H9 (cell line): ENCODE results near the gene OPRL1. TPM values are rescaled to one million over a fixed set of nuclear protein-coding genes. Genes with fewer than 3 reads are reported as not detected.

Experiments
- DNase-seq: peaks from one replicate; pipeline ENCODE4 v3.0.0-alpha.2; 2017
- H2AFZ ChIP-seq: one replicate; pipeline ENCODE4 v1.6.1; 2013; ENCODE audit warnings: mild to moderate bottlenecking, low read length, control low read depth, moderate library complexity
- H2AK5ac ChIP-seq: 2 replicates; pipeline ENCODE4 v1.6.1; 2013; ENCODE audit warnings: low read length, control low read depth, mixed read lengths; ENCODE audit not compliant: insufficient read length
- H2BK120ac ChIP-seq: one replicate; pipeline ENCODE4 v1.6.1; 2013; ENCODE audit warnings: low read depth, mild to moderate bottlenecking, low read length, control low read depth, inconsistent platforms; ENCODE audit not compliant: poor library complexity, severe bottlenecking
- H2BK12ac ChIP-seq: 2 replicates; pipeline ENCODE4 v1.6.1; 2013; ENCODE audit warnings: low read length, control low read depth, mixed read lengths, low read depth; ENCODE audit not compliant: insufficient read length
- H2BK15ac ChIP-seq: 2 replicates; pipeline ENCODE4 v1.6.1; 2013; ENCODE audit warnings: low read depth, low read length, control low read depth
- H2BK20ac ChIP-seq: one replicate; pipeline ENCODE4 v1.6.1; 2013; ENCODE audit warnings: low read depth, mild to moderate bottlenecking, low read length, control low read depth, inconsistent platforms; ENCODE audit not compliant: poor library complexity, severe bottlenecking
- H2BK5ac ChIP-seq: 2 replicates; pipeline ENCODE4 v1.6.1; 2013; ENCODE audit warnings: low read length, control low read depth, mixed read lengths; ENCODE audit not compliant: insufficient read length
- H3K14ac ChIP-seq: 2 replicates; pipeline ENCODE4 v1.6.1; 2013; ENCODE audit warnings: low read length, control low read depth; ENCODE audit not compliant: insufficient read depth
- H3K18ac ChIP-seq: 2 replicates; pipeline ENCODE4 v1.6.1; 2013; ENCODE audit warnings: low read depth, mild to moderate bottlenecking, mixed read lengths, low read length, control low read depth; ENCODE audit not compliant: insufficient read length
- H3K23ac ChIP-seq: 2 replicates; pipeline ENCODE4 v1.6.1; 2013; ENCODE audit warnings: low read length, control low read depth, mixed read lengths, low read depth; ENCODE audit not compliant: insufficient read length
- H3K23me2 ChIP-seq: 2 replicates; pipeline ENCODE4 v1.6.1; 2013; ENCODE audit warnings: low read depth, mild to moderate bottlenecking, mixed read lengths, low read length, control low read depth; ENCODE audit not compliant: insufficient read length, poor library complexity, severe bottlenecking
- H3K27ac ChIP-seq: 2 replicates; pipeline ENCODE4 v1.5.1; 2013; ENCODE audit warnings: low read length, control low read depth, mixed read lengths, low read depth; ENCODE audit not compliant: insufficient read length
- H3K27me3 ChIP-seq: 2 replicates; pipeline ENCODE4 v1.6.1; 2013; ENCODE audit warnings: low read length, control low read depth, inconsistent platforms; ENCODE audit not compliant: insufficient read depth
- H3K4ac ChIP-seq: 2 replicates; pipeline ENCODE4 v1.6.1; 2013; ENCODE audit warnings: low read depth, mild to moderate bottlenecking, control low read depth, inconsistent platforms, low read length, moderate library complexity
- H3K4me1 ChIP-seq: 2 replicates; pipeline ENCODE4 v1.6.1; 2013; ENCODE audit warnings: low read length, control low read depth, inconsistent platforms; ENCODE audit not compliant: insufficient read depth
- H3K4me2 ChIP-seq: 2 replicates; pipeline ENCODE4 v1.6.1; 2013; ENCODE audit warnings: low read length, control low read depth, mixed read lengths; ENCODE audit not compliant: insufficient read length, insufficient read depth
- H3K56ac ChIP-seq: 2 replicates; pipeline ENCODE4 v1.6.1; 2013; ENCODE audit warnings: low read depth, mild to moderate bottlenecking, mixed read lengths, low read length, control low read depth; ENCODE audit not compliant: insufficient read length
- H3K79me1 ChIP-seq: 2 replicates; pipeline ENCODE4 v1.6.1; 2013; ENCODE audit warnings: low read depth, mild to moderate bottlenecking, moderate library complexity, low read length, control low read depth, inconsistent platforms; ENCODE audit not compliant: insufficient read depth, poor library complexity, severe bottlenecking
- H3K79me2 ChIP-seq: 2 replicates; pipeline ENCODE4 v1.6.1; 2013; ENCODE audit warnings: low read length, control low read depth, inconsistent platforms; ENCODE audit not compliant: insufficient read depth
- H3K9ac ChIP-seq: 2 replicates; pipeline ENCODE4 v1.6.1; 2013; ENCODE audit warnings: low read length, control low read depth, mixed read lengths; ENCODE audit not compliant: insufficient read length; ENCODE audit errors: extremely low read depth
- H3K9me3 ChIP-seq: one replicate; pipeline ENCODE4 v1.6.1; 2013; ENCODE audit warnings: low read depth, low read length, inconsistent platforms; ENCODE audit not compliant: control insufficient read depth
- H3T11ph ChIP-seq: one replicate; pipeline ENCODE4 v1.6.1; 2013; ENCODE audit warnings: mild to moderate bottlenecking, low read length, control low read depth, inconsistent platforms
- H4K20me1 ChIP-seq: one replicate; pipeline ENCODE4 v1.6.1; 2013; ENCODE audit not compliant: control insufficient read depth, insufficient read length, insufficient read depth
- H4K5ac ChIP-seq: 2 replicates; pipeline ENCODE4 v1.6.1; 2013; ENCODE audit warnings: low read depth, mild to moderate bottlenecking, mixed read lengths, low read length, control low read depth; ENCODE audit not compliant: insufficient read length
- H4K8ac ChIP-seq: replicated peaks from 2 replicates; pipeline ENCODE4 v1.6.1; 2013; ENCODE audit warnings: low read length, control low read depth, mixed read lengths, low read depth; ENCODE audit not compliant: insufficient read length
- H4K91ac ChIP-seq: 2 replicates; pipeline ENCODE4 v1.6.1; 2013; ENCODE audit warnings: low read depth, mild to moderate bottlenecking, moderate library complexity, mixed read lengths, low read length, control low read depth; ENCODE audit not compliant: insufficient read length
- H3K27ac Mint-ChIP-seq, 3 experiments: 2 replicates in 2 of 3; 3 replicates in 1 of 3; pipeline ENCODE4 v1.8.0; 2020 to 2021; ENCODE audit warnings: mixed read lengths in 3 of 3, mild to moderate bottlenecking in 1 of 3, moderate library complexity in 1 of 3
- H3K27me3 Mint-ChIP-seq: 2 replicates; pipeline ENCODE4 v1.8.0; 2021; ENCODE audit warnings: low read depth, mild to moderate bottlenecking, moderate library complexity, mixed read lengths
- H3K36me3 Mint-ChIP-seq, 3 experiments: 2 replicates in 2 of 3; 3 replicates in 1 of 3; pipeline ENCODE4 v1.8.0; 2020 to 2021; ENCODE audit warnings: low read depth in 3 of 3, mixed read lengths in 3 of 3; ENCODE audit not compliant: insufficient read depth in 1 of 3
- H3K4me1 Mint-ChIP-seq, 2 experiments: 2 replicates each; pipeline ENCODE4 v1.8.0; 2020; ENCODE audit warnings: mixed read lengths in 2 of 2
- H3K4me3 Mint-ChIP-seq, 2 experiments: 2 replicates in 1 of 2; 3 replicates in 1 of 2; pipeline ENCODE4 v1.8.0; 2020 to 2021; ENCODE audit warnings: mild to moderate bottlenecking in 2 of 2, mixed read lengths in 2 of 2, moderate library complexity in 1 of 2
- H3K9me3 Mint-ChIP-seq, 2 experiments: 2 replicates in 1 of 2; 3 replicates in 1 of 2; pipeline ENCODE4 v1.8.0; 2020; ENCODE audit warnings: mild to moderate bottlenecking in 2 of 2, mixed read lengths in 2 of 2, moderate library complexity in 1 of 2
- WGBS: extraction: QIAGEN DNeasy Blood & Tissue Kit; methylation state at CpG from one replicate; pipeline ENCODE4 v1.1.7; 2013; ENCODE audit warnings: missing lambda C conversion rate, low lambda C conversion rate, mixed read lengths; ENCODE audit not compliant: insufficient read length; ENCODE audit errors: extremely low coverage; 5-methylcytosine and 5-hydroxymethylcytosine counted together
- microRNA-seq: library from miRNA; unstranded; fragments of <30 nt; microRNA quantifications from one replicate; pipeline ENCODE4, GENCODE V29; 2020; ENCODE audit warnings: borderline microRNAs expressed
- total RNA-seq: library from RNA; stranded (reverse); gene quantifications from 2 replicates; pipeline ENCODE4 v1.2.1, GENCODE V29; 2021
- TF ChIP-seq, protein P1 (sequence below): fragments of 200-600 bp; sonication (generic); conservative IDR thresholded peaks from 3 replicates; pipeline ENCODE4 v1.8.0; 2021; ENCODE audit warnings: antibody characterized with exemption, mild to moderate bottlenecking

OPRL1 gene
- total RNA-seq, 1 experiment from 2014 or later = 0.90 TPM

DNA sequence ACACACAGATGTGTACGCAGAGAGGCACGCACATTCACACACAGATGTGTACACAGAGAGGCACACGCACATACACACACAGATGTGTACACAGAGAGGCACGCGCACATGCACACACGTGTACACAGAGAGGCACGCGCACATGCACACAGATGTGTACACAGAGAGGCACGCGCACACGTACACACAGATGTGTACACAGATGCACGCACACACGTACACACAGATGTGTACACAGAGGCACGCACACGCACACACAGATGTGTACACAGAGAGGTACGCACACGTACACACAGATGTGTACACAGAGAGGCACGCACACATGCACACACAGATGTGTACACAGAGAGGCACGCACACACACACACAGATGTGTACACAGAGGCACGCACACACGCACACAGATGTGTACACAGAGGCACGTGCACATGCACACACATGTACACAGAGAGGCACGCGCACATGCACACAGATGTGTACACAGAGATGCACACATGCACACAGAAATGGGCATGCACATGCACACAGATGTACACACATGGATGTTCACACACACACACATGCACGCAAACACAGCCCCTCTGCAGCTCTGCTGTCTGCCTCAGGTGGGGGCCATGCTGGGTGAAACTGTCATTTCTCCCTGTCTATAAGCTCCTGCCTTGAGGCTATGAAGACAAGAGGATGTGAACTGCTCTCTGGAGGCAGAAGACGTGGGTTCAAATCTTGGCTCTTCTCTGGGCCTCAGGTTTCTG is 70.1 kb downstream of the OPRL1 start:
- WGBS = no CpG with 5 or more reads among the region's 26 CpGs
- Histone ChIP-seq H2BK20ac (no peak overlapping the region), H3K4me2 (no peak overlapping the region), H3K27ac (no peak overlapping the region), H3K4ac (no peak overlapping the region), H3K9me3 (peaks cover 5% of the 10 kb centered on the region), H2AK5ac (no peak overlapping the region), H3K79me1 (no peaks in the 10 kb centered on the region), H3K9ac (no peak overlapping the region), H4K5ac (no peak overlapping the region), H2BK5ac (no peak overlapping the region), H2BK15ac (no peak overlapping the region), H3K4me1 (no peaks in the 10 kb centered on the region; the same call in 1 of the 2 replicates), H4K91ac (no peak overlapping the region), H3K14ac (no peak overlapping the region), H3K23ac (no peak overlapping the region), H3K18ac (no peak overlapping the region), H3K79me2 (no peaks in the 10 kb centered on the region), H4K8ac (no peak overlapping the region), H3T11ph (no peak overlapping the region), H4K20me1 (no peaks in the 10 kb centered on the region), H2AFZ (no peak overlapping the region), H3K56ac (no peak overlapping the region), H2BK12ac (no peak overlapping the region), H3K23me2 (no peaks in the 10 kb centered on the region), H2BK120ac (no peak overlapping the region), H3K27me3 (no peaks in the 10 kb centered on the region)
- Mint-ChIP-seq H3K4me1 (peaks cover 28 to 33% of the 10 kb centered on the region in 2 experiments), H3K36me3 (peaks cover 4 to 11% (median 8%) of the 10 kb centered on the region in 3 experiments), H3K27me3 (peaks cover 8% of the 10 kb centered on the region), H3K9me3 (peaks cover 10% of the 10 kb centered on the region in 2 experiments), H3K4me3 (no peak overlapping the region; a peak in 1 of 5 replicates), H3K27ac (peak overlapping the region in 1 of 3 experiments; percentile 62; a peak in 1 of 7 replicates)
- TF ChIP-seq, protein P1, sequence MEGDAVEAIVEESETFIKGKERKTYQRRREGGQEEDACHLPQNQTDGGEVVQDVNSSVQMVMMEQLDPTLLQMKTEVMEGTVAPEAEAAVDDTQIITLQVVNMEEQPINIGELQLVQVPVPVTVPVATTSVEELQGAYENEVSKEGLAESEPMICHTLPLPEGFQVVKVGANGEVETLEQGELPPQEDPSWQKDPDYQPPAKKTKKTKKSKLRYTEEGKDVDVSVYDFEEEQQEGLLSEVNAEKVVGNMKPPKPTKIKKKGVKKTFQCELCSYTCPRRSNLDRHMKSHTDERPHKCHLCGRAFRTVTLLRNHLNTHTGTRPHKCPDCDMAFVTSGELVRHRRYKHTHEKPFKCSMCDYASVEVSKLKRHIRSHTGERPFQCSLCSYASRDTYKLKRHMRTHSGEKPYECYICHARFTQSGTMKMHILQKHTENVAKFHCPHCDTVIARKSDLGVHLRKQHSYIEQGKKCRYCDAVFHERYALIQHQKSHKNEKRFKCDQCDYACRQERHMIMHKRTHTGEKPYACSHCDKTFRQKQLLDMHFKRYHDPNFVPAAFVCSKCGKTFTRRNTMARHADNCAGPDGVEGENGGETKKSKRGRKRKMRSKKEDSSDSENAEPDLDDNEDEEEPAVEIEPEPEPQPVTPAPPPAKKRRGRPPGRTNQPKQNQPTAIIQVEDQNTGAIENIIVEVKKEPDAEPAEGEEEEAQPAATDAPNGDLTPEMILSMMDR = no peak
- DNase-seq = no peak

Small RNA genes lying within 50 kb of the gene (microRNA-seq; reads per million reads assigned to microRNA genes)
- gene MIR6813 = not detected

Other genes with a start within 250 kb of the OPRL1 start
- 27.1 and 27.3 TPM in 2 replicates for gene ZBTB46, start 248.8 kb upstream of the OPRL1 start, total RNA-seq
- not detected in 2 replicates for gene ABHD16B, start 218.6 kb upstream of the OPRL1 start, total RNA-seq
- 94.1 and 98.4 TPM in 2 replicates for gene TPD52L2, start 214.8 kb upstream of the OPRL1 start, total RNA-seq
- 42.9 and 43.0 TPM in 2 replicates for gene DNAJC5, start 185.0 kb upstream of the OPRL1 start, total RNA-seq
- 35.6 and 40.9 TPM in 2 replicates for gene UCKL1, start 123.7 kb upstream of the OPRL1 start, total RNA-seq
- gene ZNF512B, start 110.2 kb upstream of the OPRL1 start, total RNA-seq = 43.8 and 46.0 TPM in 2 replicates
- 5.2 and 5.7 TPM in 2 replicates for gene SAMD10, start 100.4 kb upstream of the OPRL1 start, total RNA-seq
- gene PRPF6, start 99.0 kb upstream of the OPRL1 start, total RNA-seq = 87.9 and 91.3 TPM in 2 replicates
- 1.3 and 2.2 TPM in 2 replicates for gene C20orf204, start 43.9 kb upstream of the OPRL1 start, total RNA-seq
- gene SOX18, start 30.4 kb upstream of the OPRL1 start, total RNA-seq = 1.6 and 2.0 TPM in 2 replicates
- 48.1 and 51.7 TPM in 2 replicates for gene TCEA2, start 16.9 kb upstream of the OPRL1 start, total RNA-seq
- 11.7 and 12.8 TPM in 2 replicates for gene RGS19, start 564 bp upstream of the OPRL1 start, total RNA-seq
- 0.39 TPM in 1 of 2 replicates, not detected in the other for gene LKAAEAR1, start 4.3 kb downstream of the OPRL1 start, total RNA-seq
- not detected in 2 replicates for gene NPBWR2, start 27.5 kb downstream of the OPRL1 start, total RNA-seq
- 0.68 and 0.79 TPM in 2 replicates for gene MYT1, start 84.4 kb downstream of the OPRL1 start, total RNA-seq
- 52.0 and 52.7 TPM in 2 replicates for gene PCMTD2, start 175.7 kb downstream of the OPRL1 start, total RNA-seq